Measurements from ENCODE around the gene PDGFB.

PDGFB gene

GRCh38 chr22:39194098-39194497 lies 50.7 kb downstream of the PDGFB start:
- no peak for DNase-seq

GRCh38 chr22:39188809-39189208 lies 56.0 kb downstream of the PDGFB start:
- DNase-seq = no peak

- DNase-seq = no peak
Measured at GRCh38 chr22:39185601-39186012, 59.2 kb downstream of the PDGFB start.

GRCh38 chr22:39184586-39185577 lies 59.9 kb downstream of the PDGFB start:
- no peak for DNase-seq

- no peak for DNase-seq
Measured at GRCh38 chr22:39183991-39184585, 60.7 kb downstream of the PDGFB start.

- no peak for DNase-seq
Measured at GRCh38 chr22:39182478-39183030, 62.2 kb downstream of the PDGFB start.

GRCh38 chr22:39181778-39182177 lies 63.0 kb downstream of the PDGFB start:
- no peak for DNase-seq

- DNase-seq = no peak
Measured at GRCh38 chr22:39181356-39181755, 63.4 kb downstream of the PDGFB start.

- no peak for DNase-seq
Measured at GRCh38 chr22:39179841-39180335, 64.9 kb downstream of the PDGFB start.

GRCh38 chr22:39179401-39179827 lies 65.4 kb downstream of the PDGFB start:
- DNase-seq = no peak

- no peak for DNase-seq
Measured at GRCh38 chr22:39178206-39179111, 66.3 kb downstream of the PDGFB start.

GRCh38 chr22:39177791-39178190 lies 67.0 kb downstream of the PDGFB start:
- DNase-seq = no peak

GRCh38 chr22:39177456-39177775 lies 67.4 kb downstream of the PDGFB start:
- DNase-seq = no peak

GRCh38 chr22:39176714-39177455 lies 67.9 kb downstream of the PDGFB start:
- DNase-seq = no peak

- no peak for DNase-seq
Measured at GRCh38 chr22:39176143-39176713, 68.6 kb downstream of the PDGFB start.

GRCh38 chr22:39175353-39176142 lies 69.2 kb downstream of the PDGFB start:
- no peak for DNase-seq

GRCh38 chr22:39174498-39175352 lies 70.1 kb downstream of the PDGFB start:
- DNase-seq = no peak

GRCh38 chr22:39173787-39174497 lies 70.8 kb downstream of the PDGFB start:
- no peak for DNase-seq
